ENCODE measurements around the gene ZBTB43.

Gene ZBTB43

DNA sequence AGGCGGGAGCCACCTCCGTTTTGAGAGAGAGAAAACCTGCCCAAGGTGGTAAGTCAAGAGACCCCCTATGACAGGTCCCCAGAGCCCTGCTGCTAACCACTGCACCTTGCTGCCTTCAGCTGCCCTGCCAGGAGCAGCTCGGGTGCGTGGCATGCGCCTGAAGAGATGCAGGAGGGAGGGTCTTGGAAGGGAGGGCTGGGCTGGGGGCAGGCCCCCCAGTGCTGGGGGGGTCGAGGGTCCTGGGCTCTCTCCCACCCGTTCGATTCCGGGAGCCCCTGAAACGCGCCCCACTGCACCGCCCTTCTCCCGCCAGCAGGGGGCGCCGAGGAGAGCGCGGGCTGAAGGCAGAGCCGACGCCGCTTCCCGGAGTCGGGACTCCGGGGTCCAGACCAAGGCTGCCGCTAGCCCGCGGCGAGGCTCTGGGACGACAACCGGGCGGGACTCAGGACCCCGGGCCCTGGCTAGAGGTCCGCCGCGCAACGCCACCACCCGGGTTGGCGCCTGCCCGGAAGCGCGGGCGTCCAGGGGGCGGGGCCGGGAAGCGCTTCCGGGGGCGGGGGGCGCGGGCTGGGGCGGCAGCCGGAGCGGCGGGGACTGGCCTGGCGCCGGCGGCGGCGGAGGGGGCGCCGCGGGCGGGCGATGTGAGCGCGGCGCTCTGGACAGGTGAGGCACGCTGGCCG, 55.4 kb downstream of the ZBTB43 start, which contains the start of gene ZBTB34:
Gene ZBTB34, plus strand, starts transcription at position 563 of the 680 bp plus-strand sequence. CDS start 18,761 bp downstream, outside the sequence.
- DNase-seq (ENCODE audit: low spot score) = peak; percentile 94

DNA sequence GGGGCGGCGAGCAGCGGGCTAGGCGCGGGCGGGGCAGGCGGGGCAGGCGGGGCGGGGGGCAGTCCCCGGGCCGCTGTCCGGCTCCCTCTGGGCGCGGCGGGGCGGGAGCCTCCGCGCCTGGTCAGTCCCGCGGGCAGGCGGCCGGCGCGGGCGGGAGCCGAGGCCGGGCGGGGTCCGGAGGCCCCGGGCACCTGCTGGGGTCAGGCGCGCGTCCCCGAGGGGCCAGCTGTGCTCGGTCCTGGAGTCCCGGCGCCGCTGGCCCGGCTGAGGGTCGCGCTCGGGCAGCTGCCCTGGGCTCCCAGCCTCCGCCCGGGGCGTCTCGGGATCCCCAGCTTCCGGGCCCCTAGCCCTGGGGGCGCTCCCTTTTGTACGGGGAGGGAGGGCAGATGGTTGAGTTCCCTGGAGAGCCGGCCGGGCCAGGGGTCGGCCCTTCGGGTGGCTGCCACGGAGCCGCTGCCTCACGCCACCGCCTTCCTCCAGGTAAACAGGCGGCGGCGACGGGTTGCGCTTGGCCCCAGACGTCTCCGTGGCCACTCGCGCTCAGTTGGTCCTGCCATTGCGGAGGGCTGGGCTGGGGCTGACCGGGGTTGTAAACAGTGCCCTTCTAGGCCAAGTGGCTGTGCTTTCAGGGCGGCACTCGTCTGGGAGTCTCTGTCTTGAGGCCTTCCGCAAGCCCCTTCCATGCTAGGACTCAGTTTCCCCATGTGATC, 56.1 kb downstream of the ZBTB43 start:
- peak; percentile 68 for DNase-seq (ENCODE audit: low spot score)

DNA sequence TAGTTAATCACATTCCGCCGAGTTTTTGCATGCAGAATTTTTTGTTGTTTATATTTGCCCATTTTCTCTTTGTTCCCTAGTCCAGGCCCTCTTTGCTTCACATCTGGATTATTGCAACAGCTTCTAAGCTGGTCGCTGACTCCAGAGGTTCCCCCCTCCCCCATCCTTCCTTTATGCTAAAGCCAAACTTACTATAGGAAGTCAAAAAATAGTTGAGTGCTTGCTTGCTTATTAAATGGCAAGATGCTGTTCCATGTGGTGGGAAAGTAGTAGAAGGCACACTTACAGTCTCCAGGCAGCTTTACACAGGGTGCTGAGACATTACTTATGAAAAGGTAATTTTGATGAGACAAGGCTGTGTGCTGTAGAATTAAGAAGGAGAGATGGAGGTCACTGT, 56.9 kb downstream of the ZBTB43 start:
- no peak for DNase-seq (ENCODE audit: low spot score)

GRCh38 chr9:126862104-126862761, 57.4 kb downstream of the ZBTB43 start:
- DNase-seq (ENCODE audit: low spot score) = no peak

DNA sequence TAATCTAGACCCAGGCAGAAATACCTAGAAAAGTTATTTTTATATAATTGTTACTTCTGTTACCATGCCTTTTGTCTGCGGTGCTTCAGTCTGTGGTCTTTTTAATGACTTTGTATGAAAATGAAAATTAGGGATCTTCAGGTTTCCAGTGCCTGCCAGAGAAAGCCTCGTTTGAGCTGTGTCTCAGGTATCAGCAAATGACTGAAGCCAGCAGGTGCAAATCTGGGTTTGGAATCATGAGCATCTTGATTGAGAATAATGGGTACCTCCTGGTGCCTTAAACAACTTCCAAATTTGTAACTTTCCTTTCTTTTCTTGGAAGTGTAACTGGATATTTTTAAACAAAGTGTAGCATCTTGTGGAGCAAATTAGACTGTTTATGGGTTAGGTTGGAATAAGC, 59.9 kb downstream of the ZBTB43 start:
- DNase-seq (ENCODE audit: low spot score) = no peak

DNA sequence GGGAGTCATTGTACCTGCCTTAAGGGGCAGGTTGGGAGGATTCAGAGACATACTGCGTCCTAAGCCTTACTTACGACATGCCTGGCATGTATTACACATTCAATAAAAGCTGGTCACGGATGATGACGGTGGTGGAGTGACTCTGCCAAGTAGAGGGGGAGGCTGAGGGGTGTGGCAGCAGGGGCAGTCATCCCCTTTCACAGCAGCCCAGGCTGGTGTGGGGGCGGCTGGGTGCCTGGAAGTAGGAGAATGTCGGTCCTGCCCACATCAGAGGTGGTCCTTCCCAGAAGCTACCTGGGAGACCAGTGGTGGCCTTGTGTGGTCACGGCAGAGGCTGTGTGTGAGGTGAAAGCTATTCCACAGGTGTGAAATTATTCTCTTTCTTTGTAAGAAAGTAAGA, 64.5 kb downstream of the ZBTB43 start:
- no peak for DNase-seq (ENCODE audit: low spot score)

- no peak for DNase-seq (ENCODE audit: low spot score)
These were observed 67.7 kb downstream of the ZBTB43 start for GRCh38 chr9:126872516-126872915.

GRCh38 chr9:126874546-126875314, 69.9 kb downstream of the ZBTB43 start:
- DNase-seq (ENCODE audit: low spot score) = no peak

- DNase-seq (ENCODE audit: low spot score) = no peak
These were observed 71.1 kb downstream of the ZBTB43 start for GRCh38 chr9:126875756-126876510.

GRCh38 chr9:126876531-126876930, 71.7 kb downstream of the ZBTB43 start:
- no peak for DNase-seq (ENCODE audit: low spot score)

DNA sequence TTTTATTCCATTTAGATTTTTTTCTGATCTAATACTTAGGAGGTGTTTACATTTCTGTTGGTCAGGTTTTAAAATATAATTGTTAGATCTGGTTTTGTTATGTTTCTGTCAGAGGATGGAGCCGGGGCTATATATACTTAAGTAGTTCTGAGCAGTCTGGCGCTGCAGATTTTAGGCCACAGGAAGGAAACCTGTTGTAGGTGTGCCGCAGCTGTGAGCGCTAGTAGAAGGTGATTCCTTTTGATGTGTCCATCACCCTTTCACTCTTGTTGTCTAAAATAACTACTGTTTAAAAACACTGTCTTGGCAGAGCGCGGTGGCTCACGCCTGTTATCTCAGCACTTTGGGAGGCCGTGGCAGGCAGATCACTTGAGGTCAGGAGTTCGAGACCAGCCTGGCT, 72.6 kb downstream of the ZBTB43 start:
- no peak for DNase-seq (ENCODE audit: low spot score)

GRCh38 chr9:126879288-126879687, 74.4 kb downstream of the ZBTB43 start:
- DNase-seq (ENCODE audit: low spot score) = no peak

GRCh38 chr9:126880226-126880946, 75.5 kb downstream of the ZBTB43 start:
- DNase-seq (ENCODE audit: low spot score) = no peak

DNA sequence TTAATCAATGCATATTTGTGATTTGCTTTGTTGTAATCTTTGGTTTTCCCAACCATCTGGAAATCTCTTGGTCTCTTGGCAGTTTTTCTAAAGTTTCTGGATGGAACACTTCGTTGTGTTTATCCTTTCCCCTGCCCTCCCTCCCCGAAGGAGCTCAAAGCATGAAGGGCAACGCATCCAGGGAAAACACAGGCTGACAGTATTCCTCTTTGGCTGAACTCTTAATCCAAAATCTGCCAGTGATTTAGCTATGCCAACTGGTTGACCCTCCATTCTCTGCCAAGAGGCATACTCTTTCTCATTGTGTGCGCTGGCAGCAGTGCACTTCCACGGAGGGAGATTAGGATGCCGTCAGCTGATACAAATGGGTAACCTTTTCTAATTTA, 76.1 kb downstream of the ZBTB43 start:
- no peak for DNase-seq (ENCODE audit: low spot score)

DNA sequence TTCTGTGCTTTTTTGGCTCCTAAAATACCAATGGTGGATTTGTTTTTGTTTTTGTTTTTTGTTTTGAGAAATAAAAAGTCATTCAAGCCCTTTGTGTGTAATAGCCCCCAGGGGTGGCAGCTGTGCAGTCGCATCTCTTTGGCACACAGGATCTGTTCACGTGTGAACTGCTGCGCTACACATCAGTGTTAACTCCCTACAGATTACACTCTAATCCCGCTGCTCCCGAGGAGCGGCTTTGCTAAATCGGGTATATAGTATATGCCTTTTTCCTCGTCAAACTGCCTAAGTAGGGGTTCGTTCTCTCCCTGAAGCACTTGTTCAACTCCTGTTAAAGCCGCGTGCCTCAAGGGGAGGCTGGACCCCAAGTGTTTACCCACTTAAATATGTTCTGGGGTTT, 77.9 kb downstream of the ZBTB43 start:
- peak; percentile 68 for DNase-seq (ENCODE audit: low spot score)

DNA sequence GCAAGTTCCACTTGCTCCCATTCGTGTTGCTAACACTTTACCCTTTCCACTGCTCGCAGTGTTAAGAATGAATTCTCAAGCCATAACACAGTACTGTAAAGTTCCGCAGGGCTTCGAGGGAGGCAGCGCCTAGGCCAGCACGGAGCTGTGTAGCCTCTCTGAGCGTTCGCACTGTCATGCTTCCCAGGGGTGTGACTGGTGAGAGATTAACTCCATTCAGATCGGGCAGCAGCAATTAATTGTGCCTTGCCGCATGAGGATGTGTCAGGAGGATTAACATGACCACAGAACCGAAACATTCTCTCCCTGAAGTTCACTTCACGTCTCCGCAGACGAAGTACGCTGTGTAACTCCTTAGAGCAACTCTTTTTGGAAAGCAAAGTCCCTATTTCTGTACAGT, 78.8 kb downstream of the ZBTB43 start:
- DNase-seq (ENCODE audit: low spot score) = peak; percentile 79

GRCh38 chr9:126885131-126885641, 80.3 kb downstream of the ZBTB43 start:
- no peak for DNase-seq (ENCODE audit: low spot score)

GRCh38 chr9:126886034-126886822, 81.4 kb downstream of the ZBTB43 start:
- no peak for DNase-seq (ENCODE audit: low spot score)

GRCh38 chr9:126886897-126887296, 82.1 kb downstream of the ZBTB43 start:
- DNase-seq (ENCODE audit: low spot score) = no peak
